Measurements from ENCODE around the gene PDZD7.

The PDZD7 gene

DNA sequence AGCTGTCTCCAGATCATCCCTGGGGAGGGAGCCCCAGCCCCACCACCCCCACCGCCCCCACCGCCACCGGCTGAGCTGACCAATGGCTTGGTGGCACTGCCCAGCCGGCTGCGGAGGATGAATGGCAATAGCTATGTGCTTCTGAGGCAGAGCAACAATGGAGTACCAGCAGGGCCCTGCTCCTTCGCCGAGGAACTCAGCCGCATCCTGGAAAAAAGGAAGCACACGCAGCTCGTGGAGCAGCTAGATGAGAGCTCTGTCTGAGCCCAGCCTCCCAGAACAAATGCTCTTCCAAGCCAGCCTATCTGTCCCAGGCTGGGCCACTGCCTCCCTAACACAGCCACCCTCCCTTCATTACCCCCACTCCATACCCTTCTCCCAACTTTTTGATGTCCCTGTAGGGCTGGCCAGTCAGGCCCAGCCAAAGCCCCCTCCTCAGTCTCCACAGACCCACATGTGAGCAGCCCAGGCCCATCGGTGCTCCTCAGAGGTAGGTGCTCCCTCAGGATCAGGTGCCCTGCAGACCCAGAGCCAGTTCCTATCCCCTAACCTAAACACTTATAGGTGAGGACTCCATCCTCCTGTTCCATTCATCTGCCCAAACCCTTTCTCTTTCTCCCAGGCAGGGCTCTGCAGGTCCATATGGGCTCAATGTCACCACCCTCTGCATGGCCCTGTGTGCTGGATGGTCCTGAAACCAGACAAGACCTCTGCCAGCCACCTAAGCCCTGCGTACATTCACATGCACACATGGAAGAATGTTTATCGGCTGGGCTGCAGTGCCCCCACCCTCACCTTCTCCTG is 46.9 kb downstream of the PDZD7 start:
- TF ChIP-seq, protein P1, sequence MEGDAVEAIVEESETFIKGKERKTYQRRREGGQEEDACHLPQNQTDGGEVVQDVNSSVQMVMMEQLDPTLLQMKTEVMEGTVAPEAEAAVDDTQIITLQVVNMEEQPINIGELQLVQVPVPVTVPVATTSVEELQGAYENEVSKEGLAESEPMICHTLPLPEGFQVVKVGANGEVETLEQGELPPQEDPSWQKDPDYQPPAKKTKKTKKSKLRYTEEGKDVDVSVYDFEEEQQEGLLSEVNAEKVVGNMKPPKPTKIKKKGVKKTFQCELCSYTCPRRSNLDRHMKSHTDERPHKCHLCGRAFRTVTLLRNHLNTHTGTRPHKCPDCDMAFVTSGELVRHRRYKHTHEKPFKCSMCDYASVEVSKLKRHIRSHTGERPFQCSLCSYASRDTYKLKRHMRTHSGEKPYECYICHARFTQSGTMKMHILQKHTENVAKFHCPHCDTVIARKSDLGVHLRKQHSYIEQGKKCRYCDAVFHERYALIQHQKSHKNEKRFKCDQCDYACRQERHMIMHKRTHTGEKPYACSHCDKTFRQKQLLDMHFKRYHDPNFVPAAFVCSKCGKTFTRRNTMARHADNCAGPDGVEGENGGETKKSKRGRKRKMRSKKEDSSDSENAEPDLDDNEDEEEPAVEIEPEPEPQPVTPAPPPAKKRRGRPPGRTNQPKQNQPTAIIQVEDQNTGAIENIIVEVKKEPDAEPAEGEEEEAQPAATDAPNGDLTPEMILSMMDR (conservative IDR thresholded peaks at IDR 0.05) = no peak
- TF ChIP-seq ZFX (IDR thresholded peaks at IDR 0.05) = no peak
- no peak overlapping the region for H3K27ac ChIP-seq

DNA sequence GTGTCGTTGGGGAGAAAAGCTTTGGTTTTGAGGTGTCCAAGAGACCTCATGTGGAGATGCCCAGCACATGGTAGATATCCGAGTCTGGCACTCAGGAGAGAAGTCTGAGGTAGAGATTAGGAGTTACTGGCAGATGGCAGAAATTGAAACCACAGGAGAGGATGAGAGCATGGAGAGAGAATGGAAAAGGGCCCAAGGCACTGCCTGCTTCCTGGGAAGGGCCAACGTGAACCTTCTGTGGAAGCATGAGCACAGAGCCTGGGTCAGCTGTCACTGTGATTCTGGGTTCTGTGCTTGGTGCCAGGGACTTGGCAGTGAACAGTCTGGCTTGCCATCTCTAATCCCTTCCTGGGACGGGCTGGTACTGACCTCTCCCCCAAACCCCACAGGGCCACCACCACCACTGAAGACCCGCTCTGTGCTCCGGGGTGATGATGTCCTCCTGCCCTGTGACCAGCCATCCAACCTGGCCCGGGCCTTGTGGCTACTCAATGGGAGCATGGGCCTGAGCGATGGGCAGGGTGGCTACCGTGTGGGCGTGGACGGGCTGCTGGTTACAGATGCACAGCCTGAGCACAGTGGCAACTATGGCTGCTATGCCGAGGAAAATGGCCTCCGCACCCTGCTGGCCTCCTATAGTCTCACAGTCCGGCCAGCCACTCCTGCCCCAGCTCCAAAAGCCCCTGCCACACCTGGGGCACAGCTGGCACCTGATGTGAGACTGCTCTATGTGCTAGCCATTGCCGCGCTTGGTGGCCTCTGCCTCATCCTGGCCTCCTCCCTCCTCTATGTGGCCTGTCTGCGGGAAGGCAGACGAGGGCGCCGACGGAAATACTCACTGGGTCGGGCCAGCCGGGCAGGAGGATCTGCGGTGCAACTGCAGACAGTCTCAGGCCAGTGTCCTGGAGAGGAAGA is 47.8 kb downstream of the PDZD7 start:
- TF ChIP-seq, protein P1 (conservative IDR thresholded peaks at IDR 0.05) = no peak
- no peak for TF ChIP-seq ZFX (IDR thresholded peaks at IDR 0.05)
- H3K27ac ChIP-seq = no peak overlapping the region

DNA sequence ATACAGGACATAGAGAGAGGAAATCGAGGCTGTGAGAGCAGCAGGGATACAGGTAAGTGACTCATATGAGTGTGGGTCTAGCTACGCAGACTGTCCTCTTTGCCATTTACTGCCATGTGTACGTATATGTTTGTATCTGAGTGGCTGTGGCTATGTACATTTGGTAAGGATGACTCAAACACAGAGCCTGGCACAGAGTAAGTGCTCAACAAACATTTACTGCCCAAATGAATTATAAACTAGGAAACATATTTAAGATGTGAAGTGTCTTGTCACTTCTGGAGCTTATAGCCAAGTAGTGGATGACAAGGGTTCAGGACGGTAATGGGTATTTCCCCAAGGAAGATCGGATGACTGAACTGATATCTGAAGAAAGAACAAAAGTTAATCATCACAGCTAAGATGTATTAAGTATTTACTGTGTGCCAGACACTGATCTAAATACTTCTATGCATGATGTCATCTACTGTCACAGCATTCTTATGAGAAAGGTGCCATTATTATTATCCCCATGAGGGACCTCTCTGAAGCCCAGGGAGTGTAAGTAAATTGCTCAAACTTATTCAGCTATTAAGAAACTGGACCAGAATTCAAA is 49.7 kb downstream of the PDZD7 start:
- no peak overlapping the region for H3K27ac ChIP-seq
- TF ChIP-seq, protein P1 (conservative IDR thresholded peaks at IDR 0.05) = no peak
- TF ChIP-seq ZFX (IDR thresholded peaks at IDR 0.05) = no peak

DNA sequence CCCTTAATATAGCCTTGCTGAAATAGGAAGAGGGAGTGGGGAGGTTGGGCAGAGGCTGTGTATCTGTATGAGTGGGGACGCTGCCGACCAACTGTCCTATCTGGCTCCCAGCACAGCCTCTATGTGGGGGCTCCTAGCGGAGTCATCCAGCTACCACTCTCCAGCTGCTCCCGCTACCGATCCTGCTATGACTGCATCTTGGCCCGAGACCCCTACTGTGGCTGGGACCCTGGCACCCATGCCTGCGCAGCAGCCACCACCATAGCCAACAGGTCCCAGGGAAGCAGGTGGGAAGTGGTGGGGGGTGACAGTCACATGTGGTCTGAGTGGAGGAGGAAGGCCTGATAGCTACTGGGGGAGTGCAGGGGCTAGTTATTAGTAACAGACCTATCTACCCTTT is 50.2 kb downstream of the PDZD7 start:
- H3K27ac ChIP-seq = no peak overlapping the region
- TF ChIP-seq ZFX (IDR thresholded peaks at IDR 0.05) = no peak
- TF ChIP-seq, protein P1 (conservative IDR thresholded peaks at IDR 0.05) = no peak

DNA sequence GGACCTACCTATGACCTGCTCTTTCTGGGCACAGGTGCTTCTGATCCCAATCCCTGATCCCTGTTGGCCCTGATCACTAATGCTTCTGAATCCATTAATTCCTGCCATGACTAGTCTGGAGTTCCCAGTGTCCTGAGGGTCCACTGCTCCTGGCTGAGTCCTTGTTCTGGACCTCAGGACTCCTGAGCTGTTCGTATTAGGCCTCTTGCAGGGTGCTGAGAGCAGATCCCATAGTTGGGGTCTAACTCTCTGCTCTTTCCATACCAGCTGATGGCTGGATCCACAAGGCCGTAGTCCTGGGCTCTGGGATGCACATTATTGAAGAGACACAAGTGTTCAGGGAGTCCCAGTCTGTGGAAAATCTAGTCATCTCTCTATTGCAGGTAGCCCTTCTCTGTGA is 50.6 kb downstream of the PDZD7 start:
- TF ChIP-seq ZFX (IDR thresholded peaks at IDR 0.05) = no peak
- TF ChIP-seq, protein P1 (conservative IDR thresholded peaks at IDR 0.05) = no peak
- no peak overlapping the region for H3K27ac ChIP-seq

DNA sequence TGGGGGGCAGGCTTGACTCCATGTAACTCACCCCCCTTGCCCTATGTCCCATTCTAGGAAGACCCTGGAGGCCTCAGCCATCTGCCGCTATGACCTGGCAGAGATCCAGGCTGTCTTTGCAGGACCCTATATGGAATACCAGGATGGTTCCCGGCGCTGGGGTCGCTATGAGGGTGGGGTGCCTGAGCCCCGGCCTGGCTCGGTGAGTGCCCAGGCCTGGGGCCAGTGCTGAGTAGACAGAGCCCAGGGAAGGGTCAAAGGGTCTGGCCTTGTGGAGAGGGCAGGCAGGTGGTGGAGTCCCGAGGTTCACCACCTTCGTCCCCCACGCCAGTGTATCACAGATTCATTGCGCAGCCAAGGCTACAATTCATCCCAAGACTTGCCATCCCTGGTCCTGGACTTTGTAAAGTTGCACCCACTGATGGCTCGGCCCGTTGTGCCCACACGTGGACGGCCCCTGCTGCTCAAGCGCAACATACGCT is 51.1 kb downstream of the PDZD7 start:
- TF ChIP-seq, protein P1 (conservative IDR thresholded peaks at IDR 0.05) = no peak
- no peak overlapping the region for H3K27ac ChIP-seq

DNA sequence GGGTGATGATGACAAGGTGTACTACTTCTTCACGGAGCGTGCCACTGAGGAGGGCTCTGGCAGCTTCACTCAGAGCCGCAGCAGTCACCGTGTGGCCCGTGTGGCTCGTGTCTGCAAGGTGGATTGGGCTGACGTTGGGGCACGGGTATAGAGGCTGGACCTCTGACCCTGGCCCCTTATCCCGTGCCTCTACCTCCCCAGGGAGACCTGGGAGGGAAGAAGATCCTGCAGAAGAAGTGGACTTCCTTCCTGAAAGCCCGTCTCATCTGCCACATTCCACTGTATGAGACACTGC is 52.1 kb downstream of the PDZD7 start:
- H3K27ac ChIP-seq = no peak overlapping the region
- TF ChIP-seq, protein P1 (conservative IDR thresholded peaks at IDR 0.05) = no peak
- TF ChIP-seq ZFX (IDR thresholded peaks at IDR 0.05) = no peak
